HK-2 (cell line): ENCODE data around the gene WDR20.
"Not testable (repeated sequence)": the region's sequence is repeated elsewhere in the genome, so short reads cannot be mapped to it uniquely, and the experiment has no call there.

Source experiments
- DNase-seq: peaks from one replicate; pipeline ENCODE4 v3.0.0-alpha.2; 2018; ENCODE audit not compliant: unreplicated experiment

The WDR20 gene

DNA sequence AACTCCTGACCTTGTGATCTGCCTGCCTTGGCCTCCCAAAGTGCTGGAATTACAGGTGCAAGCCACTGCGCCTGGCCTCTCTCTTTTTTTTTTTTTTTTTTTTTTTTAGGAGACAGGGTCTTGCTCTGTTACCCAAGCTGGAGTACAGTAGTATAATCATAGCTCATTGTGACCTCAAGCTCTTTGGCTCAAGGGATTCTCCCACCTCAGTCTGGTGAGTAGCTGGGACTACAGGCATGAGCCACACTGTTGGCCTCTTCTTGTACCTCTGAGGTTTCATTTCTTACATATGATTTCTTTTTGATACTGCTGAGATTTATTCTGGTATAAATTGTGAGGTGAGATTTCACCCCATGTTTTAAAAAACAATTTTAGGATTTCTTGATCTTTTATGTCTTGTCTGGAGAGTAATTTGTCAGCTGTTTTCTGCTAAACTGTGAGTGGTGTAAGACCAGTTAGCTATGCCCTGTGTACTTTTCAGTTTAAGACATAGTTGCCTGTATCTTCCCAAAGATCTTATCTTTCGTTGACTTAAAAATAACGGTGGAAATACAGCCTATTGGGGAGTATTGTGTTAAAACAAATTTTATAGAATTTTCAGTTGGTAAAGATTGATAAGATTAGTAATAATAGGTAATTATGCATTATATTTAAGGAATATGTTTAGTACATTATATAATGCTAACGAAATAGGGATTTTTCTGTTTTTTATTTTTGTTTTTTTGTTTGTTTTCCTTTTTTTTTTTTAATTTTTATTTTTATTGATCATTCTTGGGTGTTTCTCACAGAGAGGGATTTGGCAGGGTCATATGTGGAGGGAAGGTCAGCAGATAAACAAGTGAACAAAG lies 31.7 kb downstream of the WDR20 start:
- DNase-seq, result no peak

GRCh38 chr14:102172021-102172272 lies 32.2 kb downstream of the WDR20 start:
- not testable (repeated sequence) for DNase-seq

DNA sequence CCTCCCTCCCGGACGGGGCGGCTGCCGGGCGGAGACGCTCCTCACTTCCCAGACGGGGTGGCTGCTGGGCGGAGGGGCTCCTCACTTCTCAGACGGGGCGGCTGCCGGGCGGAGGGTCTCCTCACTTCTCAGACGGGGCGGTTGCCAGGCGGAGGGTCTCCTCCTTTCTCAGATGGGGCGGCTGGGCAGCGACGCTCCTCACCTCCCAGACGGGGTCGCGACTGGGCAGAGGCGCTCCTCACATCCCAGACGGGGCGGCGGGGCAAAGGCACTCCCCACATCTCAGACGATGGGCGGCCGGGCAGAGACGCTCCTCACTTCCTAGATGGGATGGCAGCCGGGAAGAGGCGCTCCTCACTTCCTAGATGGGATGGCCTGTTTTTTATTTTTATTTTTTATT lies 33.0 kb downstream of the WDR20 start:
- DNase-seq, result not testable (repeated sequence)

DNA sequence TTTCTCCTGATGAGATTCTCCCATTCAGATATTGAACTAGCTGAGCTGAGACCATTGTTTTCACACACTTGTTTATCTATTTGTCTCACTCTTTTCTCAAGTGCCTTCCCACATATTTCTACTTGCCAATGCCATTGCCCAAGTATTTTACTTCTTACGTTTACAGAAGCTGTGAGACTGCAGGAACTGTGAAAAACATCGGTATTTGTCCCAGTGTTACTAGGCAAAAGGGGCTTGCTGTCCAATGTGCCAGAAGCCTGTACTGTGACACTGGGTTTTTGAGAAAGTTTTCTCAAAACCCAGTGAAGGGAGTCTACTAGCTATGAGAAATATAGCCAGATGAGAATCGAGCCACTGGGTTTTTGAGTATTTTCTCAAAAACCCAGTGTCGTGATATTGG lies 37.5 kb downstream of the WDR20 start:
- no peak for DNase-seq

GRCh38 chr14:102178806-102179205 lies 39.1 kb downstream of the WDR20 start:
- DNase-seq, result no peak

GRCh38 chr14:102180248-102180998 lies 40.7 kb downstream of the WDR20 start:
- no peak for DNase-seq

- DNase-seq, result no peak
Observed at GRCh38 chr14:102181187-102181586, 41.5 kb downstream of the WDR20 start.

- no peak for DNase-seq
Observed at GRCh38 chr14:102182190-102182589, 42.5 kb downstream of the WDR20 start.

- no peak for DNase-seq
Observed at GRCh38 chr14:102182936-102183619, 43.4 kb downstream of the WDR20 start.

DNA sequence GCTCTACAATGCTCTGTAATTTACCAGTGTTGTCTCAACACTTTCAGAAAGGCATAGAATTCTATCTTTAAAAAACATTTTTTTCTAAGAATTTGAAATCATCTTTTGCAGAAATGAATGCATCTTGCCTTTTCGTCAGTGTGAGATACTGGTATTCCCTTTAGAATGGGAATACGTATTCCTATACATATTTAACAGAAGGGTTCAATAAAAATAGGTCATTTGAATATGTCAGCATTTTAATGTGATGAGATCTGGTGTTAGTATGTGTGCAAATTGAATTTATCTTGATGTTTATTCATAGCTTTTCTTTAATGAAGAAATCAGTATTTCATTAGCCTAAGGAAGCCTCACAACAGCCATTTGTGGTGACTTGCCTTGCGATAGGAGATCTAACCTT lies 44.2 kb downstream of the WDR20 start:
- DNase-seq, result no peak

GRCh38 chr14:102184316-102185035 lies 44.8 kb downstream of the WDR20 start:
- DNase-seq, result no peak

DNA sequence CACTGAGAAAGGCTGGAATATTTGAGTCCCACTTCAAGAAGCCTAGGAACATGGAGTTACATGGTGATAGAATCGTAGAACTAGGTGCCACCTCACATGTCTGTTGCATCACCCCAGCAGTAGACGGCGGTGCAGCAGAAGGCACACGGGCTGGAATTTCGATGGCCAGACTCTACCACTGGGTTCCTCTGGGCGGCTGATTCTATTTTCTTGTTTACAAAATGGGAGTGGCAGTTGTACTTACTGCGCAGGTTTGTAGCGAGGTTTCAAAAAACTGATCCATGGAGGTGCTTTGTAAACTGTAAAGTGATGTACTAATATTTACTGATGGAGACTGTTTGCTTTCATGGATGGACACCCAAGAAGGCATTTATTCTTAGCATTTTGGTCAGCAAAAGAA lies 45.7 kb downstream of the WDR20 start:
- DNase-seq, result no peak

- DNase-seq, result no peak
Observed at GRCh38 chr14:102187044-102187443, 47.3 kb downstream of the WDR20 start.

- no peak for DNase-seq
Observed at GRCh38 chr14:102187568-102188001, 47.9 kb downstream of the WDR20 start.

DNA sequence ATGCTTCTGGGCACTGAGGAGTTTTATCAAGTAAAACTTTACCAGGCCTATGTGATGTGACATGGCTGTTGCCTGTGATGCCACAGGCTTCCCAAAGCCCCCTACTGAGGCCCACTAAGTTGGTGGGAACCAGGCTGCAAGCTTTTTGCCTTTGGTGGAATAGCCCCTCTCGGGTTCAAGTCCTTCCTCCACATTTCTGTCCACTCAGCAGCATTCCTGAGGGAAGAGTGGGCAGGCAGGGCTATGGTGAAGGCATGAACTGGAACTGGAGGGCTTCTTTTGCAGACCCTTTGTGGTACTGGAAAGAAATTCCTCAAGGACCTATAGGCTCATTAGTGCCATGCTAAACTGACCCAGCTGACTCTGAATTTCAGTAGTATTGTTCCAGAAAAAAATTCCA lies 48.5 kb downstream of the WDR20 start:
- no peak for DNase-seq

GRCh38 chr14:102189874-102190273 lies 50.2 kb downstream of the WDR20 start:
- DNase-seq, result no peak

DNA sequence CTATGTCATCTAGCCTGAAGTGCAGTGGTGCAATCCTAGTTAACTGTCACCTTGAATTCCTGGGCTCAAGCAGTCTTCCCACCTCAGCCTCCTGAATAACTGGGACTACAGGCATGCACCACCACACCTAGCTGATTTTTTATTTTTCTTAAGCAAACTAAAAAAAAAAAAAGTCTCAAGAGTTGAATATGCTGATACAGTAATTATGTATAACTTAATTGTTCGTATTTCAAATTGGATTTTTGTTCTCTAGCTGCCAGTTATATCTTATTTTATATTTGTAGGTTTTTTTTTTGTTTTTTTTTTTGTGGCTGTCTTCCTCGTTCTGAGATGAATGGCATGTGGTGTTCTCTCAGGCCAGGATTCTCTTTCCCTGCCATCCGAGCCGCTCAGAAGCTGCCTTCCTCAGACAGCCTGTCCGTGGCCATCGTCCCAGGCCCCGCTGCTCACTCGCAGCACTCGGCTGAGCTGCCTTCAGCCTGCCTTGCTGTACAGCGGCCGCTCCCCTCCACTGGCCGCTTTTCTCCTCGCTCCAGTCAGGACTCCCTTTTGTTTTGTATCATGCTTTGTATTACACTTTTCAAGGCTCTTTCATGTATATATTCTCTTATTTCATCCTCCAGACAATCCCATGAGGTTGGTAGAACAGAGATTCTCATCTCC lies 53.3 kb downstream of the WDR20 start:
- DNase-seq, result no peak

- DNase-seq, result no peak
Observed at GRCh38 chr14:102194856-102195255, 55.2 kb downstream of the WDR20 start.

- DNase-seq, result no peak
Observed at GRCh38 chr14:102195446-102195845, 55.7 kb downstream of the WDR20 start.

- DNase-seq, result no peak
Observed at GRCh38 chr14:102196039-102196901, 56.6 kb downstream of the WDR20 start.

- DNase-seq, result no peak
Observed at GRCh38 chr14:102196902-102197230, 57.2 kb downstream of the WDR20 start.
